PC-9 (cell line): ENCODE measurements around the gene PROC. TPM values are rescaled to one million over a fixed set of nuclear protein-coding genes. Genes with fewer than 3 reads are reported as not detected.

Experiments
- BruUV-seq: library from RNA; stranded (reverse); fragments of 400-500 nt; replicated peaks from 2 replicates; lab custom pipeline; 2021; lab: Mats Ljungman, UMichigan
- CTCF ChIA-PET: fragments of 300-600 bp; sonication (Branson Sonifier 250); formaldehyde crosslinking; loops from one replicate; lab custom pipeline; 2022; ENCODE audit warnings: antibody characterized with exemption; lab: Charles Lee
- POLR2A ChIA-PET: fragments of 300-600 bp; sonication (Branson Sonifier 250); formaldehyde crosslinking; loops from one replicate; lab custom pipeline; 2022; ENCODE audit warnings: antibody characterized with exemption; ENCODE audit not compliant: unreplicated experiment; lab: Charles Lee
- DNase-seq, 2 experiments: peaks; one replicate each; pipeline versions ENCODE4 v3.0.0 to v3.0.0-alpha.2; 2015 to 2022; ENCODE audit warnings: mixed read lengths in 1 of 2
- H2AFZ ChIP-seq: fragments of 200-600 bp; sonication (generic); 2 replicates; pipeline ENCODE4 v1.8.1; 2017; ENCODE audit warnings: antibody characterized with exemption
- H3F3A ChIP-seq: fragments of 200-600 bp; sonication (generic); 2 replicates; pipeline ENCODE4 v1.8.1; 2017; ENCODE audit warnings: antibody characterized with exemption, mild to moderate bottlenecking, low read depth; ENCODE audit not compliant: insufficient read depth
- H3K27ac ChIP-seq: fragments of 200-600 bp; sonication (generic); 2 replicates; pipeline ENCODE4 v1.6.1; 2016; ENCODE audit warnings: mixed run types
- H3K27me3 ChIP-seq: fragments of 200-600 bp; sonication (generic); 2 replicates; pipeline ENCODE4 v1.6.1; 2016; ENCODE audit warnings: low read depth, mixed run types; ENCODE audit not compliant: insufficient read depth
- H3K36me3 ChIP-seq: fragments of 200-600 bp; sonication (generic); 2 replicates; pipeline ENCODE4 v1.6.1; 2016; ENCODE audit warnings: low read depth, mixed run types
- H3K4me1 ChIP-seq: fragments of 200-600 bp; sonication (generic); replicated peaks from 2 replicates; pipeline ENCODE4 v1.6.1; 2016; ENCODE audit warnings: mixed run types; ENCODE audit not compliant: insufficient read depth
- H3K4me2 ChIP-seq: fragments of 200-600 bp; sonication (generic); 2 replicates; pipeline ENCODE4 v1.6.1; 2017; ENCODE audit warnings: mixed run types
- H3K4me3 ChIP-seq: fragments of 200-600 bp; sonication (generic); 2 replicates; pipeline ENCODE4 v1.6.1; 2016; ENCODE audit warnings: mixed run types
- H3K79me2 ChIP-seq: fragments of 200-600 bp; sonication (generic); 2 replicates; pipeline ENCODE4 v1.6.1; 2017; ENCODE audit warnings: low read depth, mixed run types
- H3K9me2 ChIP-seq: fragments of 200-600 bp; sonication (generic); 2 replicates; pipeline ENCODE4 v1.8.1; 2017; ENCODE audit warnings: mild to moderate bottlenecking; ENCODE audit not compliant: insufficient read depth
- H3K9me3 ChIP-seq: fragments of 200-600 bp; sonication (generic); 2 replicates; pipeline ENCODE4 v1.8.1; 2016; ENCODE audit warnings: low read depth; ENCODE audit not compliant: insufficient read depth
- H4K20me1 ChIP-seq: fragments of 200-600 bp; sonication (generic); 2 replicates; pipeline ENCODE4 v1.8.1; 2017; ENCODE audit not compliant: insufficient read depth
- EZH2 ChIP-seq: fragments of 200-600 bp; sonication (generic); IDR thresholded peaks from 2 replicates; pipeline ENCODE4 v1.8.0; 2017; ENCODE audit warnings: antibody characterized with exemption, low read depth
- intact Hi-C: fragments of 100-400 bp; cut with micrococcal nuclease; formaldehyde crosslinking; loops from one replicate; pipeline ENCODE4 v1.10.0; 2022; ENCODE audit not compliant: unreplicated experiment
- total RNA-seq: library from RNA; stranded (reverse); gene quantifications from 2 replicates; pipeline ENCODE4 v1.2.3, GENCODE V29; 2021
- TF ChIP-seq, protein P1 (sequence below): fragments of 200-600 bp; sonication (generic); conservative IDR thresholded peaks from 2 replicates; pipeline ENCODE4 v1.6.1; 2017; ENCODE audit warnings: mixed run types, antibody characterized with exemption, mild to moderate bottlenecking, moderate library complexity

Gene PROC
- total RNA-seq, 1 experiment from 2014 or later, result 6.1 TPM

GRCh38 chr2:127382831-127383230, 35.4 kb upstream of the PROC start:
- intact Hi-C loops, result no loop called here
- Histone ChIP-seq H3K4me2 (no peak overlapping the region), H4K20me1 (peaks cover 38% of the 10 kb centered on the region), H3K27me3 (no peaks in the 10 kb centered on the region), H3K9me3 (no peaks in the 10 kb centered on the region), H3K36me3 (0 out of 2 replicates have a peak, but pooled peaks cover 4% of the 10 kb centered on the region), H3K27ac (no peak overlapping the region), H3K4me3 (no peak overlapping the region), H3K79me2 (peaks cover 90% of the 10 kb centered on the region), H2AFZ (no peak overlapping the region), H3K9me2 (no peaks in the 10 kb centered on the region), H3F3A (peaks cover 18% of the 10 kb centered on the region), H3K4me1 (peaks cover 40% of the 10 kb centered on the region)
- DNase-seq, result no peak
- no TSS peak for BruUV-seq
- ChIA-PET CTCF (no interaction called here), POLR2A (no interaction called here)
- TF ChIP-seq, protein P1, sequence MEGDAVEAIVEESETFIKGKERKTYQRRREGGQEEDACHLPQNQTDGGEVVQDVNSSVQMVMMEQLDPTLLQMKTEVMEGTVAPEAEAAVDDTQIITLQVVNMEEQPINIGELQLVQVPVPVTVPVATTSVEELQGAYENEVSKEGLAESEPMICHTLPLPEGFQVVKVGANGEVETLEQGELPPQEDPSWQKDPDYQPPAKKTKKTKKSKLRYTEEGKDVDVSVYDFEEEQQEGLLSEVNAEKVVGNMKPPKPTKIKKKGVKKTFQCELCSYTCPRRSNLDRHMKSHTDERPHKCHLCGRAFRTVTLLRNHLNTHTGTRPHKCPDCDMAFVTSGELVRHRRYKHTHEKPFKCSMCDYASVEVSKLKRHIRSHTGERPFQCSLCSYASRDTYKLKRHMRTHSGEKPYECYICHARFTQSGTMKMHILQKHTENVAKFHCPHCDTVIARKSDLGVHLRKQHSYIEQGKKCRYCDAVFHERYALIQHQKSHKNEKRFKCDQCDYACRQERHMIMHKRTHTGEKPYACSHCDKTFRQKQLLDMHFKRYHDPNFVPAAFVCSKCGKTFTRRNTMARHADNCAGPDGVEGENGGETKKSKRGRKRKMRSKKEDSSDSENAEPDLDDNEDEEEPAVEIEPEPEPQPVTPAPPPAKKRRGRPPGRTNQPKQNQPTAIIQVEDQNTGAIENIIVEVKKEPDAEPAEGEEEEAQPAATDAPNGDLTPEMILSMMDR, result no peak
- no peak for TF ChIP-seq EZH2

- Histone ChIP-seq H3K36me3 (0 out of 2 replicates have a peak, but pooled peaks cover 4% of the 10 kb centered on the region), H3F3A (peaks cover 28% of the 10 kb centered on the region), H2AFZ (no peak overlapping the region), H3K27ac (no peak overlapping the region), H3K79me2 (peaks cover 75% of the 10 kb centered on the region), H3K4me2 (peak overlapping the region; percentile 94), H4K20me1 (peaks cover 34% of the 10 kb centered on the region), H3K4me3 (no peak overlapping the region), H3K4me1 (peaks cover 54% of the 10 kb centered on the region), H3K27me3 (no peaks in the 10 kb centered on the region), H3K9me2 (no peaks in the 10 kb centered on the region), H3K9me3 (no peaks in the 10 kb centered on the region)
- intact Hi-C loops, result no loop called here
- ChIA-PET POLR2A (no interaction called here), CTCF (interaction anchor here (0.9 kb wide), 1 partner anchor 27 kb away, joined by 4 read pairs; no protein-coding TSS in a partner anchor)
- DNase-seq, result no peak
- BruUV-seq, result no TSS peak
- TF ChIP-seq, protein P1, result no peak
- TF ChIP-seq EZH2, result no peak
Observed at GRCh38 chr2:127384529-127384928, 33.7 kb upstream of the PROC start.

DNA sequence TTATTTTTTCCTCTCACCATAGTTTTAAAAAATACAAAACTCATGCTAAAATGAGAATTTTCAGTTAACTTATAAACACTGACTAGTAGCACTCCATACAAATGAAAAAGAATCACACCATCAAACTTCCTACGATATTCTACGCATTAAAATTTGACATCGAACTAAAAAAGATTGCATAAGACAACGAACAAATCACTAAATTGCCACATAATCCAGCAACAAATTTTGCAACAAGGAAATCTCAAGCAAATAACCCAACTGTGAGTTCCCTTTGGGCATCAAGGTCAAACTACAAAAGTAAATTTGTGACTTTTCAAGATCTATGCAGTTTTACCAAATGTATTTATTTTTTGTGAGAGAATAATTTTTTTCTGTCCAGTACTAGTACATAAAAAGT, 32.0 kb upstream of the PROC start:
- H3K9me2 ChIP-seq, result no peaks in the 10 kb centered on the region
- H3K27me3 ChIP-seq, result no peaks in the 10 kb centered on the region
- H3K79me2 ChIP-seq, result peaks cover 58% of the 10 kb centered on the region
- ChIA-PET POLR2A (interaction anchor here (0.5 to 0.6 kb wide), 2 partner anchors 23 to 91 kb away, joined by 4 read pairs; no protein-coding TSS in a partner anchor), CTCF (no interaction called here)
- H3K4me1 ChIP-seq, result peaks cover 54% of the 10 kb centered on the region
- H3K4me3 ChIP-seq, result peak overlapping the region; percentile 66
- H2AFZ ChIP-seq, result no peak overlapping the region
- H4K20me1 ChIP-seq, result peaks cover 34% of the 10 kb centered on the region
- no peaks in the 10 kb centered on the region for H3K9me3 ChIP-seq
- 0 out of 2 replicates have a peak, but pooled peaks cover 4% of the 10 kb centered on the region for H3K36me3 ChIP-seq
- no TSS peak for BruUV-seq
- peaks cover 28% of the 10 kb centered on the region for H3F3A ChIP-seq
- H3K4me2 ChIP-seq, result peak overlapping the region; percentile 94
- H3K27ac ChIP-seq, result peak overlapping the region; percentile 81; the same call in 1 of the 2 replicates
- no peak for TF ChIP-seq EZH2
- TF ChIP-seq, protein P1, result no peak
- intact Hi-C loops, result loop anchor here (2.0 kb wide), 1 partner anchor 23 kb away; no protein-coding TSS in a partner anchor
- DNase-seq, result peak in 1 of 2 experiments; percentile 68
